Raji (cell line): ENCODE results near the gene DYNC1H1.

Experiments
- POLR2A ChIP-seq: IDR thresholded peaks from 2 replicates; pipeline ENCODE4 v1.6.1; 2011; ENCODE audit warnings: low read depth, low read length, control low read depth; ENCODE audit not compliant: insufficient read depth

The DYNC1H1 gene

GRCh38 chr14:102050026-102050405, 85.6 kb downstream of the DYNC1H1 start:
- TF ChIP-seq POLR2A = no peak

GRCh38 chr14:102050625-102051024, 86.3 kb downstream of the DYNC1H1 start:
- TF ChIP-seq POLR2A = no peak

GRCh38 chr14:102052522-102052921, 88.1 kb downstream of the DYNC1H1 start:
- no peak for TF ChIP-seq POLR2A

- no peak for TF ChIP-seq POLR2A
These were observed 91.0 kb downstream of the DYNC1H1 start for GRCh38 chr14:102055181-102055901.

- no peak for TF ChIP-seq POLR2A
These were observed 92.5 kb downstream of the DYNC1H1 start for GRCh38 chr14:102056694-102057442.

- TF ChIP-seq POLR2A = no peak
These were observed 93.2 kb downstream of the DYNC1H1 start for GRCh38 chr14:102057480-102058114.

- TF ChIP-seq POLR2A = no peak
These were observed 93.8 kb downstream of the DYNC1H1 start for GRCh38 chr14:102058146-102058545.

- no peak for TF ChIP-seq POLR2A
These were observed 94.6 kb downstream of the DYNC1H1 start for GRCh38 chr14:102058961-102059360.

GRCh38 chr14:102063109-102063807, 98.9 kb downstream of the DYNC1H1 start:
- no peak for TF ChIP-seq POLR2A

- TF ChIP-seq POLR2A = no peak
These were observed 99.5 kb downstream of the DYNC1H1 start for GRCh38 chr14:102063808-102064429.

GRCh38 chr14:102066041-102066451, 101.7 kb downstream of the DYNC1H1 start:
- no peak for TF ChIP-seq POLR2A

GRCh38 chr14:102071283-102071998, 107.1 kb downstream of the DYNC1H1 start:
- no peak for TF ChIP-seq POLR2A

- TF ChIP-seq POLR2A = no peak
These were observed 110.1 kb downstream of the DYNC1H1 start for GRCh38 chr14:102074415-102074964.

- TF ChIP-seq POLR2A = no peak
These were observed 110.8 kb downstream of the DYNC1H1 start for GRCh38 chr14:102075155-102075554.
